ENCODE results near the gene CRYGS. TPM values are rescaled to one million over a fixed set of nuclear protein-coding genes. Genes with fewer than 3 reads are reported as not detected.
A peak's percentile ranks its signal among the peaks of the same experiment; 100 is the strongest.
"Not testable (repeated sequence)": the region's sequence is repeated elsewhere in the genome, so short reads cannot be mapped to it uniquely, and the experiment has no call there.

The CRYGS gene
- total RNA-seq, result 1 to 10 TPM; 4.5 to 5.7 TPM

DNA sequence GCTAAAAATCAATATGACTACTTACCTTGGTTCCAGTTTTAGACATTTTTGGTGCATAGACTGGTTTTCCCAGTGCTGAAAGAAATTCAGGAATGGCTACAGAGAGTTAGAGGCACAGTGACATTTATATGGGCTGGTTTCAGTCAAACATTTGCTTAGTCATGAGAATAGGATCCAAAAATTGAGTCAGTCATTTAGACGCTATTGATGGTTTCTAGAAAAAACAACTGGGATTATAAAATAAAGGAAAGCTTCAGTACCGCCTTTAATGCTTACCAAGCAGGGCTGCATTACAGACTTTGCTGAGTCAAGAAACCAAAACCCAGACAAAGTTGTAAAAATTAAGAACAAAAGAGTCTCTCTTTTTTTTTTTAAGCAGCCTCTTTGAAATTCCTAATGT, at the start of gene CRYGS:
Gene CRYGS (minus strand): TSS at position 100 of the 400 bp plus-strand sequence. CDS start 54 bp downstream, at position 46.
- H3K4me1 Mint-ChIP-seq (ENCODE audit: low read depth in 2 of 2), result peaks cover 7 to 9% of the 10 kb centered on the region in 2 donors
- no peak for DNase-seq (ENCODE audit: low spot score)
- no peak within 1 kb of the TSS for H3K4me3 Mint-ChIP-seq
- no peaks in the 10 kb centered on the region for H3K27me3 Mint-ChIP-seq
- no peak for ATAC-seq
- H3K9me3 Mint-ChIP-seq, result no peaks in the 10 kb centered on the region
- H3K36me3 Mint-ChIP-seq, result peaks cover 12% of the 10 kb centered on the region
- H3K27ac Mint-ChIP-seq, result no peak within 1 kb of the TSS

DNA sequence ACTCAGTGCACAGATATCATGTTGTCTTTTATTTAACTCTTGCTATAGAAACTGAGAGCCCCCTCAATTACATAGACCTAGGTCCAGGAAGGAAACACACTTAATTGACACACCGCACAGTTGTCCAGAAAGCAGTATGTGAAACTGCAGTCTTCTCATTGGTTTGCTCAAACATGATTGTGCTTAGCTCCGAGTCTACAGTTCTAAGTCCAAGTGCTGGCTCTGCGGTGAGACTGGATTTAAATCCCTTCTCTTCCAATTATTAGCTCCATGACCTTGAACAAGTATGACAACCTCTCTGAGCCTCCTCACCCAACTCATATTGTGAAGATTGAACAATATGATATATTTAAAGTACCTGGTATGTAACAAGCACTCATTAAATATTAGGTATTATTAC, 49.7 kb upstream of the CRYGS start:
- no peaks in the 10 kb centered on the region for H3K36me3 Mint-ChIP-seq
- no peak overlapping the region for H3K27ac Mint-ChIP-seq
- H3K4me1 Mint-ChIP-seq (ENCODE audit: low read depth in 2 of 2), result peaks cover 0 to 3% of the 10 kb centered on the region in 2 donors
- H3K4me3 Mint-ChIP-seq, result no peak overlapping the region
- H3K9me3 Mint-ChIP-seq, result no peaks in the 10 kb centered on the region
- DNase-seq (ENCODE audit: low spot score) (no peak), ATAC-seq (no peak)
- H3K27me3 Mint-ChIP-seq, result peaks cover 0 to 6% of the 10 kb centered on the region in 2 donors

DNA sequence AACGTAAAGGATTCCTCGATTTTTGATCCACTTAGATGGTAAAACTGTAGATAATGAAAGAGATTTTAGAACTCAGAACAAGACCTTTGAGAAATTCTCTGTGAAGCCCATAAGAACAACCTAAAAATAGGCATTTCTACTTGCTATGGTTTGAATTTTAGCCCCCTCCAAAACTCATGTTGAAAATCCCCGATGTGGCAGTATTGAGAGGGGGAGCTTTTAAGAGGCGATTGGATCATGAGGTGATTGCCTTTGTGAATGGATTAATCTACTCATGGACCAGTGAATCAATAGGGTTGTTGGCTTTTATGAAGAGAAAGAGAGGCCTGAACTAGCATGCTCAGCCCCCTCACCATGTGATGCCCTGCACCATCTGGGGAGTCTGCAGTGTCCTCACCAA, 48.5 kb upstream of the CRYGS start:
- peaks cover 0 to 3% of the 10 kb centered on the region in 2 donors for H3K4me1 Mint-ChIP-seq (ENCODE audit: low read depth in 2 of 2)
- peaks cover 0 to 6% of the 10 kb centered on the region in 2 donors for H3K27me3 Mint-ChIP-seq
- H3K27ac Mint-ChIP-seq, result no peak overlapping the region

DNA sequence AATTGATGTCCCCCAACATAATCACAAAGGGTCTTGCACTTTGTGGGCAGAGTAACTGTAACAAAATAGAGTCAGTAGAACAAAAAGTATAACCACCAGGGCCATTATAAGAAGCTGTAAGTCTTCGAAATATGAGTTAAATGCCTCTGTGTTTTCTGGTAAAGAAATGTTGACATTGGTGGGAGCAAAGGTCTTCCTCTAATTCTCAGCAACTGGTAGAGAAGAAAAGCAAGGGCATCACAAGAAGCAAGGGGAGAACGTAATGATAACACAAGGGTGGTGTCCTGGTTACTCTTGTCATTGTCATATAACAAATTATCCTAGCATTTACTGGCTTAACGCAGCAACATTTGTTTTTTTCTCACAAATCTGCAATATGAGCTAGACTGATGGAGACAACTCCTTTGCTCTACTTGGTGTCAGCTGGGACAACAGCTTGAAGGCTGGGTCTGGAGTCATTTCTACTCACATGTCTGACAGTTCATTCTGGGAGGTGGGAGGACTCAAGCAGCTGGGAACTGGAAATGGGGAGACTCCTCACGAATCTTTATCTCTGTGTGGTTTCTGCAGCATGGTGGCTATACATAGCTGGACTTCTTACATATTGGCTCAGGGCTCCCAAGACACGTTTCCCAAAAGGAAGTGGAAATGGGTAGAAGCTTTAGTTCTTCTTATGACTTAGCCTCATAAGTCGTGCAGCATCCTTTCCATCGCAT, 46.6 kb upstream of the CRYGS start:
- no peak for DNase-seq (ENCODE audit: low spot score)
- no peak for ATAC-seq
- Mint-ChIP-seq H3K9me3 (no peaks in the 10 kb centered on the region), H3K36me3 (no peaks in the 10 kb centered on the region), H3K4me3 (no peak overlapping the region), H3K27me3 (peaks cover 0 to 2% of the 10 kb centered on the region in 2 donors), H3K27ac (no peak overlapping the region), H3K4me1 (ENCODE audit: low read depth in 2 of 2) (peaks cover 0 to 3% of the 10 kb centered on the region in 2 donors)

More for the DNA sequence above, 48.5 kb upstream of the CRYGS start:
- no peaks in the 10 kb centered on the region for H3K9me3 Mint-ChIP-seq
- DNase-seq (ENCODE audit: low spot score) (no peak), ATAC-seq (no peak)
- H3K36me3 Mint-ChIP-seq, result no peaks in the 10 kb centered on the region
- H3K4me3 Mint-ChIP-seq, result no peak overlapping the region

DNA sequence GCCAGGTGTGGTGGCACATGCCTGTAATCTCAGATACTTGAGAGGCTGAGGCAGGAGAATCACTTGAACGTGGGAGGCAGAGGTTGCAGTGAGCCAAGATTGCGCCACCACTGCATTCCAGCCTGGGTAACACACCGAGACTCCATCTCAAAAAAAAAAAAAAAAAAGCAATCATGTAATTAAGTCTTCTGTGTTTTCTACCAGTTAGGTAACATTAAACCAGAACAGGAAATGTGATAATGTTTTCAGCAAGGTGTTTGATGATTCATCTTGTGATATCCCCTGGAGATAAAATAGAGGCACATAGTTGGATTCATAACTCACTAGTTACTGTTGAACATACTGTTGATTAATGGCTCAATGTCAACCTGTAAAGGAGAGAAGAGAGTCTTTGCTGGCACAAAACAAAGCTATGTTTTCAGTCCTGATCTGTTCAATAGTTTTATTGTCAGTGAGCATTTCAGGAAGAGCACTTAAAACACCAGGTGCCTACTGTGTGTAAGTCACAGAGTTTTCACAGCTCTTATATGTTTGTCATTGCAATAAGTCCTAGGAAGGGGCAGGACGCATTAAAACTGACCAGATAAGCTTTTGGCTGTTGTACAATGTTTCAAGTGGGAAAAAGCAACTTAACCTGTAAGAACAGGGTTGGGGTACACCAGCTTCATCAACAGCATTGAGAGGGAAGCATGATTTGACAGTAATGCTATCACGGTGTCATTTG, 45.8 kb upstream of the CRYGS start:
- no peak for ATAC-seq
- H3K27ac Mint-ChIP-seq, result no peak overlapping the region
- no peak overlapping the region for H3K4me3 Mint-ChIP-seq

DNA sequence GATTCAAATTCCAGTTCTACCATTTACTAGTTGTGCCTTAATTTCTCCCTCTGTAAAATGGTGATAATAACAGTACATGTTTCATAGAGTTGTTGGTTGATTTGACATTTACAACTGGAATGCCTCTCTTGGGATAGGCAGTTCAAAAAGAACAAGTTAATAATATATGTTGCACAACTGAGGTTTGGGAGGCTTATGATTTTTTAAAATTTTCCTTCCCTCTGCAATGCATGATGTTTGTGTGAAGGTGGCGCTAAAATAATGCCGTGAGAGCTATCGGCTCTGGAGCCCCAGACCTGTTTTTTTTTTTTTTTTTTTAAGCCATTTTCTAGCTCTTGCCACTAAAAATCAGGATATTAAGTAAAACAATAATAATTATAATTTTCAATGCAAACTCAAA, 44.9 kb upstream of the CRYGS start:
- H3K4me3 Mint-ChIP-seq, result no peak overlapping the region
- peaks cover 0 to 2% of the 10 kb centered on the region in 2 donors for H3K27me3 Mint-ChIP-seq
- no peak overlapping the region for H3K27ac Mint-ChIP-seq
- H3K36me3 Mint-ChIP-seq, result peaks cover 10% of the 10 kb centered on the region
- ATAC-seq (no peak), DNase-seq (ENCODE audit: low spot score) (no peak)
- H3K4me1 Mint-ChIP-seq (ENCODE audit: low read depth in 2 of 2), result peaks cover 0 to 3% of the 10 kb centered on the region in 2 donors
- no peaks in the 10 kb centered on the region for H3K9me3 Mint-ChIP-seq

More for the DNA sequence above, 45.8 kb upstream of the CRYGS start:
- no peaks in the 10 kb centered on the region for H3K9me3 Mint-ChIP-seq
- peaks cover 0 to 3% of the 10 kb centered on the region in 2 donors for H3K4me1 Mint-ChIP-seq (ENCODE audit: low read depth in 2 of 2)
- no peak for DNase-seq (ENCODE audit: low spot score)
- H3K27me3 Mint-ChIP-seq, result peaks cover 0 to 2% of the 10 kb centered on the region in 2 donors
- H3K36me3 Mint-ChIP-seq, result peaks cover under 1% of the 10 kb centered on the region

DNA sequence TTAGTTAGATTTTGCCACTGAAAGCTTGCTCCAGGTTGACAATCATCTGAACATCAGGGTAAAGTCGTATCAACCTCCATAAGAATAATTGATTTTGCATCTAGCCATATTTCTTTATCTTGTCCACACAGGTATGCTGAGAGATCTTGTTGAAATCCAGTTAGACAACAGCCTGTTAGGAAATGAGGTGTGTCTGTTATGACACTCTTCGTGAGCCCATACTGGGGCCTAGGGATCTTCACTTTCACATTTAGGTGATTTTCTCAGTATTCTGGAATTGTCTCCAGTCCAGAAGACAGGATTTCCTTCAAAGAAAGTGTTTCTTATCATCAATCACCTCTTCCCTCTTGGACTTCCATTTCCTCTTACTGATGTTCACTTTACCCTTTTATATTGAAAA, 44.5 kb upstream of the CRYGS start:
- peaks cover 0 to 3% of the 10 kb centered on the region in 2 donors for H3K4me1 Mint-ChIP-seq (ENCODE audit: low read depth in 2 of 2)
- peaks cover 14% of the 10 kb centered on the region for H3K36me3 Mint-ChIP-seq
- H3K4me3 Mint-ChIP-seq, result no peak overlapping the region
- no peak overlapping the region for H3K27ac Mint-ChIP-seq
- H3K9me3 Mint-ChIP-seq, result no peaks in the 10 kb centered on the region
- no peak for DNase-seq (ENCODE audit: low spot score)
- peaks cover 0 to 2% of the 10 kb centered on the region in 2 donors for H3K27me3 Mint-ChIP-seq
- ATAC-seq, result peak in 1 of 2 donors; percentile 46

DNA sequence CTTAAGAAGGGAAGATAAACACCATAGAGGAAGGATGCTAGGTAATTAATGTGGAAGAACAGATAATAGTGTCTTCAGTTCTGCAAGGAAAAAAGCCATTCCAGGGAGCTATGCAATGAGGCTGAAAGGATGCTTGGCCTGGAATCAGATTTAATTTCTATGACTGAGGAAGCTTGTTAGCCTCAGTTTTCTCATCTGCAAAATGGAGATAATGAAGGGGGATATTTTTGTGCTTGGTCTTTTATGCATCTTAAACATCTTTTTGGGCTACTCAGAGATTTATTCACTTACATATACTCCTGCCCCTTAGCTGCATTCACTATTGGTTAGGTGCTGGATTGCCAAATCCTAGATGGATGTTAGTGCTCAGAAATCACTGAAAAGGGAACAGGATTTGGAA, 43.0 kb upstream of the CRYGS start:
- ATAC-seq (no peak), DNase-seq (ENCODE audit: low spot score) (no peak)
- Mint-ChIP-seq H3K27me3 (peaks cover 0 to 2% of the 10 kb centered on the region in 2 donors), H3K27ac (no peak overlapping the region), H3K4me3 (no peak overlapping the region), H3K9me3 (no peaks in the 10 kb centered on the region), H3K4me1 (ENCODE audit: low read depth in 2 of 2) (peaks cover 0 to 7% of the 10 kb centered on the region in 2 donors), H3K36me3 (peaks cover 22% of the 10 kb centered on the region)

DNA sequence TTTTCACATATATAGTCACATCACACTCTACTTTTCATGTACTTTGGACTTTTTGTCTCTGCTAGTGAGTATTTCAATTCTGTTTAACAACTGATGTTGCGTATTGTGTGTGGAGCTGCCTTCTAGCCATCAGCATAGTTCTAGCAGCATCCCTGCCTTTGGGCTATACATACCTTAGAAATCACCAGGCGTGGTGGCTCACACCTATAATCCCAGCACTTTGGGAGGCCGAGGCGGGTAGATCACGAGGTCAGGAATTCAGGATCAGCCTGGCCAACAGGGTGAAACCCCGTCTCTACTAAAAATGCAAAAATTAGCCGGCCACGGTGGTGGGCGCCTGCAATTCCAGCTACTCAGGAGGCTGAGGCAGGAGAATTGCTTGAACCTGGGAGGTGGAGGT, 42.1 kb upstream of the CRYGS start:
- H3K4me3 Mint-ChIP-seq; H3K4me1 Mint-ChIP-seq (ENCODE audit: low read depth in 2 of 2); DNase-seq (ENCODE audit: low spot score); H3K9me3 Mint-ChIP-seq; H3K27me3 Mint-ChIP-seq; ATAC-seq; H3K27ac Mint-ChIP-seq: not testable (repeated sequence)
- peaks cover 30% of the 10 kb centered on the region for H3K36me3 Mint-ChIP-seq

DNA sequence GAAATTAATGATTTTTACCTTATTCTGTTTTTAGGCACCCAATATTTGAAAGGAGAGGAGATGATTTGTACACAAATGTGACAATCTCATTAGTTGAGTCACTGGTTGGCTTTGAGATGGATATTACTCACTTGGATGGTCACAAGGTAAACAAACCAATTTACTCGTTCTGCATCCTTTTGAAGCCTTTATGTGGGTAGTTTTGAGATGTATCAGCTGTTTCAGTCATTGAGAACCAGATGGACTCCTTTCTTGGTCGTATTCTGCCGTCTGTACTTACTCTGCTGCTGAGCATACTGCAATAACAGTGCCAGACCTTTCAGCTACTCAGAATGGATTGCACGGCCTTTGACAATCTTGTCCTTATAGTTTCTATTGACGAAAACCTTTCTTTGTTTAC, 39.7 kb upstream of the CRYGS start:
- ATAC-seq (no peak), DNase-seq (ENCODE audit: low spot score) (no peak)
- Mint-ChIP-seq H3K27me3 (no peaks in the 10 kb centered on the region), H3K4me1 (ENCODE audit: low read depth in 2 of 2) (peaks cover 6% of the 10 kb centered on the region in 2 donors), H3K27ac (no peak overlapping the region), H3K9me3 (no peaks in the 10 kb centered on the region), H3K4me3 (no peak overlapping the region), H3K36me3 (peaks cover 47% of the 10 kb centered on the region)

DNA sequence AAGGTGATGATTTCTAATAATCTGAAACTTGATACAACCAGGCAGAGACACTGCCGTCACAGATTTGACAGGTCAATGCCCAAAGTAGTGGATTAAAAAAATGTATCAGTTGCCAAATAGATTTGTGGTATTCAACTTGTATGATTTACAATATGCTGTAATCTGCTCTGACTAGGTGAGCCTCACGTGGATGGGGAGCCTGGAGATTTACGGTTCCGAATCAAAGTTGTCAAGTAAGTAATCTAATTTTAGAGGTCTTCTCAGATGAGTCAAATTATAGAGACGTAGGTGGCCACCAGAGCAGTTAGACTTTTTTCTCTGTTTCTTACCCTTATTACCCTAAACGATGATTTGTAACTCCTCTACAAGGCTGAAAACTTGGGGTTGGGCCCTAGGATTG, 38.4 kb upstream of the CRYGS start:
- DNase-seq (ENCODE audit: low spot score), result no peak
- H3K9me3 Mint-ChIP-seq, result no peaks in the 10 kb centered on the region
- H3K27ac Mint-ChIP-seq, result no peak overlapping the region
- peaks cover 54% of the 10 kb centered on the region for H3K36me3 Mint-ChIP-seq
- no peak overlapping the region for H3K4me3 Mint-ChIP-seq
- no peak for ATAC-seq
- peaks cover 6 to 9% of the 10 kb centered on the region in 2 donors for H3K4me1 Mint-ChIP-seq (ENCODE audit: low read depth in 2 of 2)
- H3K27me3 Mint-ChIP-seq, result no peaks in the 10 kb centered on the region

DNA sequence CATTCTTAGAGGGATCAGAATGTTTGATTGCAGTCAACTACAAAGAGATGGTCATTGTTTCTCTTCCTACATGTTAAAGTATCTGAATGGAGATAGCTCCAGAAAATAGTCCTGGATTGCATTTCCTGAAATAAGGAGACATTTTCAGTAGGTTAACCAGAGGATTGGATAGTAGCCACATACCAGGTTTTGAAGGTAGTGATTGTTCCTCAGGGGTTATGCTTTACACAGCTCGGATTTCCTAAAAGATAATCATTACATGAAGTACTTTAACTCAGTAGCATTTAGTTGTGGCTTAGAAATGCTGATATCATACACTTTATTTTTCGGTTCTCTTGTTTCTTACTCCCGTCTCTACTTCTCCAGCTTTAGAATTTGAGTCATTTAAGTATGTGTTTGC, 36.6 kb upstream of the CRYGS start:
- no peak overlapping the region for H3K27ac Mint-ChIP-seq
- H3K27me3 Mint-ChIP-seq, result no peaks in the 10 kb centered on the region
- peaks cover 9 to 11% of the 10 kb centered on the region in 2 donors for H3K4me1 Mint-ChIP-seq (ENCODE audit: low read depth in 2 of 2)
- H3K9me3 Mint-ChIP-seq, result no peaks in the 10 kb centered on the region
- ATAC-seq (no peak), DNase-seq (ENCODE audit: low spot score) (no peak)
- H3K4me3 Mint-ChIP-seq, result no peak overlapping the region
- peaks cover 59% of the 10 kb centered on the region for H3K36me3 Mint-ChIP-seq

DNA sequence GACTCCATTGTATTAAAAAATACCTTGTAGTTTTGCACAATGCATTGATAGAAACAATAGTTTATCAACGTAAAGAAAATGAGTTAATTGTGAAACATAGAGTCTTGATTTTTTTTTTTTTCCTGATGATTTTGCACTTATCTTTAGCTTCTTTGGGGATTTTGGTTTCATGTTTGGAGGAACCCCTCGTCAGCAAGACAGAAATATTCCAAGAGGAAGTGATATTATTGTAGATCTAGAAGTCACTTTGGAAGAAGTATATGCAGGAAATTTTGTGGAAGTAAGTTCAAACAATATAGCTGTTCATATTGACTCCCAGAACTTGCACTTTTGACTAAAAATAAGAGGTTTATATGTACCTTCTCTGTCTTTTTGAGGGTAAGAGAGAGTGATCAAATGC, 33.3 kb upstream of the CRYGS start:
- peaks cover 54% of the 10 kb centered on the region for H3K36me3 Mint-ChIP-seq
- H3K27ac Mint-ChIP-seq, result no peak overlapping the region
- H3K4me3 Mint-ChIP-seq, result no peak overlapping the region
- H3K9me3 Mint-ChIP-seq, result no peaks in the 10 kb centered on the region
- H3K4me1 Mint-ChIP-seq (ENCODE audit: low read depth in 2 of 2), result peaks cover 20 to 22% of the 10 kb centered on the region in 2 donors
- H3K27me3 Mint-ChIP-seq, result no peaks in the 10 kb centered on the region
- ATAC-seq (no peak), DNase-seq (ENCODE audit: low spot score) (no peak)

DNA sequence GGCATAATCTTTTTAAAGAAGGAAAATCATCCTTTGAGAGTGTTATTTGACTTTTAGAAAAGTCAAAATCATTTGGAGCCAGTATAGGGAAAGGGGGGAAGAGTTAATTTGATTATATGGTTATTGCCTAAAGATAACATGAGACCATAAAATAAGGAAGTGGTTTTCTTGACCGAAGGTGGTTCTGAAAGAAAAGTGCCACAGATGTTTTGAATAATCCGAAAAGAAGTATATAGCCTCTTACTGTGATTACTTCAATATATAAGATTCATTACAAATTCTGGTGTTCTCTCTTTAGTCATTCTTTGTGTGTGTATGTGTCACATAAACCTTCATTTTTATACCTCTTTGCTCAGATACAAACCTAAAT, 27.4 kb upstream of the CRYGS start:
- peak overlapping the region; percentile 91 to 94 for H3K27ac Mint-ChIP-seq

More for the DNA sequence above, 27.4 kb upstream of the CRYGS start:
- DNase-seq (ENCODE audit: low spot score) (no peak), ATAC-seq (no peak)
- H3K4me3 Mint-ChIP-seq, result peak overlapping the region; percentile 100
- peaks cover 27% of the 10 kb centered on the region for H3K36me3 Mint-ChIP-seq
- no peaks in the 10 kb centered on the region for H3K9me3 Mint-ChIP-seq
- peaks cover 44 to 55% of the 10 kb centered on the region in 2 donors for H3K4me1 Mint-ChIP-seq (ENCODE audit: low read depth in 2 of 2)
- no peaks in the 10 kb centered on the region for H3K27me3 Mint-ChIP-seq
